Left lung (tissue), 10 donors: ENCODE results near the gene NRGN. TPM values are rescaled to one million over a fixed set of nuclear protein-coding genes. Genes with fewer than 3 reads are reported as not detected.

Source experiments
- ATAC-seq: fragments of 200-7000 bp; cut with Tn5 transposase; one replicate; pipeline ENCODE4 v1.9.1; 2020; ENCODE audit warnings: moderate library complexity
- DNase-seq, 4 donors: peaks; one replicate each; pipeline ENCODE4 v3.0.0-alpha.2; 2013 to 2020
- H3K27ac ChIP-seq, 2 donors: fragments of 200-600 bp; sonication (generic) in 1 of 2; one replicate each; pipeline versions ENCODE4 v1.5.0 to v1.8.0; 2020 to 2021
- H3K27me3 ChIP-seq, 2 donors: fragments of 200-600 bp; sonication (generic) in 1 of 2; one replicate each; pipeline versions ENCODE4 v1.5.0 to v1.8.0; 2020 to 2021
- H3K36me3 ChIP-seq, 2 donors: fragments of 200-600 bp; sonication (generic) in 1 of 2; one replicate each; pipeline versions ENCODE4 v1.5.0 to v1.8.0; 2020 to 2021
- H3K4me1 ChIP-seq, 2 donors: fragments of 200-600 bp; one replicate each; pipeline ENCODE4 v1.8.0; 2021
- H3K4me3 ChIP-seq, 2 donors: fragments of 200-600 bp; sonication (generic) in 1 of 2; one replicate each; pipeline versions ENCODE4 v1.5.0 to v1.8.0; 2020 to 2021; ENCODE audit warnings: mild to moderate bottlenecking in 1 of 2
- H3K9me3 ChIP-seq, 2 donors: fragments of 200-600 bp; sonication (generic) in 1 of 2; one replicate each; pipeline versions ENCODE4 v1.5.0 to v1.8.0; 2020 to 2021
- intact Hi-C, 2 donors: fragments of 100-400 bp; cut with DNase I; formaldehyde crosslinking; loops; one replicate each; pipeline versions ENCODE4 v1.11.2 to v1.14.2; 2022
- polyA plus RNA-seq, 6 donors: library from polyadenylated mRNA; unstranded; fragments of 120-200 nt; gene quantifications; one replicate each; pipeline ENCODE4 v1.2.1, GENCODE V29; 2013; ENCODE audit not compliant: insufficient read length in 6 of 6
- total RNA-seq, 2 donors: library from RNA; stranded (reverse); fragmentation: NEBNext Ultra II Directional; extraction: Animal tissue kit (Norgen Biotek cat#: 25700); gene quantifications; one replicate each; pipeline ENCODE4 v1.2.1, GENCODE V29; 2021
- TF ChIP-seq, protein P1 (sequence below), 2 donors: fragments of 200-600 bp; sonication (generic) in 1 of 2; IDR thresholded peaks; one replicate each; pipeline versions ENCODE4 v1.5.0 to v1.8.0; 2021; ENCODE audit warnings: antibody characterized with exemption in 2 of 2
- donor health status: DM: no; HTN: yes; CAD: no.
- donor health status: DM: no; HTN: no; CAD: no.

NRGN gene
- total and polyA plus RNA-seq, 8 donors, result 16.5 to 62.1 (median 23.2) TPM

GRCh38 chr11:124751741-124752470 is 12.2 kb downstream of the NRGN start, which contains the start of gene VSIG2:
Gene VSIG2 (minus strand): TSS chr11:124752255. CDS start chr11:124752137, 118 bp downstream.
- no peaks in the 10 kb centered on the region for H3K9me3 ChIP-seq
- DNase-seq (peak in 1 of 4 donors; percentile 83), ATAC-seq (peak; percentile 38)
- peaks cover 5 to 38% of the 10 kb centered on the region in 2 donors for H3K27me3 ChIP-seq
- H3K27ac ChIP-seq, result peak within 1 kb of the TSS; percentile 53 to 75
- intact Hi-C loops, result loop anchor here in 1 of 2 donors (10.0 kb wide), 1 partner anchor 77 kb away; the partner anchor contains the start of genes SIAE and SPA17
- H3K4me3 ChIP-seq, result peak within 1 kb of the TSS; percentile 22 to 27
- TF ChIP-seq, protein P1, sequence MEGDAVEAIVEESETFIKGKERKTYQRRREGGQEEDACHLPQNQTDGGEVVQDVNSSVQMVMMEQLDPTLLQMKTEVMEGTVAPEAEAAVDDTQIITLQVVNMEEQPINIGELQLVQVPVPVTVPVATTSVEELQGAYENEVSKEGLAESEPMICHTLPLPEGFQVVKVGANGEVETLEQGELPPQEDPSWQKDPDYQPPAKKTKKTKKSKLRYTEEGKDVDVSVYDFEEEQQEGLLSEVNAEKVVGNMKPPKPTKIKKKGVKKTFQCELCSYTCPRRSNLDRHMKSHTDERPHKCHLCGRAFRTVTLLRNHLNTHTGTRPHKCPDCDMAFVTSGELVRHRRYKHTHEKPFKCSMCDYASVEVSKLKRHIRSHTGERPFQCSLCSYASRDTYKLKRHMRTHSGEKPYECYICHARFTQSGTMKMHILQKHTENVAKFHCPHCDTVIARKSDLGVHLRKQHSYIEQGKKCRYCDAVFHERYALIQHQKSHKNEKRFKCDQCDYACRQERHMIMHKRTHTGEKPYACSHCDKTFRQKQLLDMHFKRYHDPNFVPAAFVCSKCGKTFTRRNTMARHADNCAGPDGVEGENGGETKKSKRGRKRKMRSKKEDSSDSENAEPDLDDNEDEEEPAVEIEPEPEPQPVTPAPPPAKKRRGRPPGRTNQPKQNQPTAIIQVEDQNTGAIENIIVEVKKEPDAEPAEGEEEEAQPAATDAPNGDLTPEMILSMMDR (IDR thresholded peaks at IDR 0.05), result no peak
- H3K36me3 ChIP-seq, result peaks cover 0 to 11% of the 10 kb centered on the region in 2 donors
- peaks cover 26 to 84% of the 10 kb centered on the region in 2 donors for H3K4me1 ChIP-seq

DNA sequence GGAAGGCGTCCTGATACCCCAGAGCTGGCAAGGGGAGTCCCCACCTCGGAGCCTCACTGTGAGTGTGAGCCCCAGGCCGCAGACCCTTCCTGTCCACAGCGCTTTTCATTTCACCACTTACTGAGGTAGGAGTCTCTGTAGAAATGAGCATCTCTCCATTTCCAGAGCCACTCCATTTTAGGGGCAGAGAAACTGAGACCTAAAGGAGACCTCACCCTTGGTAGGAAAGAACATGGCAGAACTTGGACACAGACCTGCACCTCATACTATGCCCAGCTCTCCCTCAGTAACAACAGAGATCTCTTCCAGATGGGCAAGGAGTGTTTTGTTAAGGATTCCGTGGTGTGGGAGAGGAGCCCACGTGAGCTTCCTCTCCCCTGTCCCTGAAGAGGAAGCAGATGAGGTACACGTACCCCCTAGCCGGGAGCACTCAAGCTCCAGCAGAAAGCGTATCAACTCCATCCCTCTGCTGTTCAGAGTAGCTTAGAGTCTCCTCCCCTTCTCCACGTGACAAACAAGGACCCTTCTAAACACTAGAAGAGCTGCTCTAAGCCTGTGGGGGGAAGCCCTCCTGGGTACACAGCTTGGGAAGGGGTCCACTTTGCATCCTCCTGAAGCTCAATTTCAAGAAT is 12.8 kb downstream of the NRGN start:
- Histone ChIP-seq H3K27ac (peak overlapping the region; percentile 53 to 75), H3K4me3 (peak overlapping the region in 1 of 2 donors; percentile 27), H3K9me3 (no peaks in the 10 kb centered on the region), H3K27me3 (peaks cover 1 to 38% of the 10 kb centered on the region in 2 donors), H3K4me1 (peaks cover 20 to 80% of the 10 kb centered on the region in 2 donors), H3K36me3 (peaks cover 0 to 11% of the 10 kb centered on the region in 2 donors)
- ATAC-seq, result peak; percentile 21
- DNase-seq, result no peak
- TF ChIP-seq, protein P1 (IDR thresholded peaks at IDR 0.05), result no peak
- intact Hi-C loops, result loop anchor here in 1 of 2 donors (10.0 kb wide), 1 partner anchor 78 kb away; the partner anchor contains the start of genes SIAE and SPA17

DNA sequence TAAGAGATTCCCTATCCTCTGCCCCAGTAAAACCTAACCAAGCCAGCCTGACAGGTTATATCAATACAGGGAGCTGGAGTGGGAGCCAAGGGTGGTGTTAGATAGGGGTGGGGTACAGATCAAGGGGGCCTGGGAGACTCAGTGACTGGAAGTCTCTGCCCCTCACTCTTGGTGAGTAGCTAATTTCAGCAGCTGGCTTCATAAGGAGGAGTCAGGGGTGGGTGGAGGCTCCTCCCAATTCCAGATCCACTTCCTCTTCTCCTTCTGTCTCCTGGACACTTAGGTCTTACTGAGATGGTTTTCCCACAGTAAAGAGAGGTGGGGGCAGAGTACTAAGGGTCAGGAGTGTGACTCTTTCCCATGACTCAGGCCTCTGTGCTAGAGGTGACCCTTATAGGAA is 13.5 kb downstream of the NRGN start:
- ATAC-seq (peak; percentile 7), DNase-seq (no peak)
- Histone ChIP-seq H3K27me3 (peaks cover 0 to 40% of the 10 kb centered on the region in 2 donors), H3K36me3 (peaks cover 0 to 11% of the 10 kb centered on the region in 2 donors), H3K4me1 (peaks cover 19 to 80% of the 10 kb centered on the region in 2 donors), H3K9me3 (no peaks in the 10 kb centered on the region), H3K27ac (no peak overlapping the region), H3K4me3 (no peak overlapping the region)
- TF ChIP-seq, protein P1 (IDR thresholded peaks at IDR 0.05), result no peak
- intact Hi-C loops, result loop anchor here in 1 of 2 donors (10.0 kb wide), 1 partner anchor 78 kb away; the partner anchor contains the start of genes SIAE and SPA17

DNA sequence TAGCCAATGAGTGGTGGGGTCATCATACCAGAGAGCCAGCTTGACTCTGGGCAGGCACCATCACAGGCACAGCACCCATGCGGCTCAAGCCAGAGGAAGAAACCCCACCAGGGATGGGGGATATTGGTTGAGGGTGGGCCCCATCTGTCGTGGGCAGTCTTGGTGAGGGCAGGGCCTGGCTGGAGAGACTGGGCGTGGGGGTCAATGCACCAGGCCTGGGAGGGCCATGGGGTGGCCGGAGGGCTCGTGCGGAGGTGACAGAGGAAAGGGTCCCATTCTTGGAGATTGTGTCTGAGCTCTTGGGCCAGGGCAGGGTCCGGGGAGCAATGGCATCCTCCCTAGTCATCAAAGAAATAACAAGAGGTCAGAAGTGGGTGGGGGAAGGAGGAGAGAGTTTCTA is 13.9 kb downstream of the NRGN start:
- TF ChIP-seq, protein P1 (IDR thresholded peaks at IDR 0.05), result no peak
- Histone ChIP-seq H3K27me3 (peaks cover 0 to 44% of the 10 kb centered on the region in 2 donors), H3K36me3 (peaks cover 0 to 11% of the 10 kb centered on the region in 2 donors), H3K4me1 (peaks cover 21 to 80% of the 10 kb centered on the region in 2 donors), H3K27ac (no peak overlapping the region), H3K9me3 (no peaks in the 10 kb centered on the region), H3K4me3 (no peak overlapping the region)
- DNase-seq, result peak in 1 of 4 donors; percentile 61
- no peak for ATAC-seq
- intact Hi-C loops, result loop anchor here in 1 of 2 donors (10.0 kb wide), 1 partner anchor 79 kb away; the partner anchor contains the start of genes SIAE and SPA17
